Skin epidermis (tissue), 12 donors: ENCODE measurements around the gene PRSS38.
A peak's percentile ranks its signal among the peaks of the same experiment; 100 is the strongest.

Experiments used
- H3K27ac ChIP-seq, 21 experiments: fragments of 200-600 bp; sonication (generic) in 11 of 21; one replicate each; pipeline ENCODE4 v1.5.0; 2020; ENCODE audit warnings: mild to moderate bottlenecking in 3 of 21, inconsistent platforms in 2 of 21, moderate library complexity in 2 of 21
- H3K4me3 ChIP-seq, 7 experiments: fragments of 200-600 bp; sonication (generic) in 2 of 7; one replicate each; pipeline ENCODE4 v1.5.0; 2020; ENCODE audit warnings: inconsistent platforms in 2 of 7, mild to moderate bottlenecking in 2 of 7, moderate library complexity in 1 of 7

PRSS38 gene

DNA sequence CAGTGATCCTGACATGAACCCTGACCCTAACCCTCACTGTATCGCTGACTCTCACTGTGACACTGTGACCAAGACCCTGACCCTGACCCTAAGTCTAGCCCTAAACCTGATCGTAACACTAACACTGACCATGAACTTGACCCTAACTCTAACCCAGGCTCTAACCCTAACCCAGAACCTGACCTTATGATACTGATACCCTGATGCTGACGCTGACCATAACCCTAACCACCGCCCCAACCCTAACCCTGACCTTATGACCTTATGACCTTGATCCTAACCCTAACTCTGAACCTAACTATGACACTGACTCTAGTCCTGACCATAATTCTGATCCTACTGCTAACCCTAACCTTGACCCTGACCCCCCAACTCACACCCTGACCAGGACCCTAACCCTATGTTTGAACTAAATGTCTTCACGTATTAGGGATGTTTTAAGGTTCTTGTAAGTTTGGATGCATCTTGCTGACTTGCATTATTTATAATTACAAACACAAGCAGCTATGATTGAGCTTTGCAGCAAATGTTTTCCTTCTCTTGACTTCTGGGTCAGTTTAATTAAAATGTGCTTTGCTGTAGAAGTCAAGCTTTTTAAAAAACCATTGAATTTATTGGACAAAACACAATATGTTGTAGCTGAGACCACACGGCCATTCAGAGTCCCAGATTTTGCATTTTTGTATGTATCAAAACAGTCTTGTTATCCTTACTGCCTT lies 23.9 kb upstream of the PRSS38 start:
- Histone ChIP-seq H3K4me3 (no peak overlapping the region), H3K27ac (no peak overlapping the region)

GRCh38 chr1:227792216-227793078 lies 23.0 kb upstream of the PRSS38 start:
- peak overlapping the region in 2 of 21 experiments; percentile 16 to 51 for H3K27ac ChIP-seq
- no peak overlapping the region for H3K4me3 ChIP-seq

DNA sequence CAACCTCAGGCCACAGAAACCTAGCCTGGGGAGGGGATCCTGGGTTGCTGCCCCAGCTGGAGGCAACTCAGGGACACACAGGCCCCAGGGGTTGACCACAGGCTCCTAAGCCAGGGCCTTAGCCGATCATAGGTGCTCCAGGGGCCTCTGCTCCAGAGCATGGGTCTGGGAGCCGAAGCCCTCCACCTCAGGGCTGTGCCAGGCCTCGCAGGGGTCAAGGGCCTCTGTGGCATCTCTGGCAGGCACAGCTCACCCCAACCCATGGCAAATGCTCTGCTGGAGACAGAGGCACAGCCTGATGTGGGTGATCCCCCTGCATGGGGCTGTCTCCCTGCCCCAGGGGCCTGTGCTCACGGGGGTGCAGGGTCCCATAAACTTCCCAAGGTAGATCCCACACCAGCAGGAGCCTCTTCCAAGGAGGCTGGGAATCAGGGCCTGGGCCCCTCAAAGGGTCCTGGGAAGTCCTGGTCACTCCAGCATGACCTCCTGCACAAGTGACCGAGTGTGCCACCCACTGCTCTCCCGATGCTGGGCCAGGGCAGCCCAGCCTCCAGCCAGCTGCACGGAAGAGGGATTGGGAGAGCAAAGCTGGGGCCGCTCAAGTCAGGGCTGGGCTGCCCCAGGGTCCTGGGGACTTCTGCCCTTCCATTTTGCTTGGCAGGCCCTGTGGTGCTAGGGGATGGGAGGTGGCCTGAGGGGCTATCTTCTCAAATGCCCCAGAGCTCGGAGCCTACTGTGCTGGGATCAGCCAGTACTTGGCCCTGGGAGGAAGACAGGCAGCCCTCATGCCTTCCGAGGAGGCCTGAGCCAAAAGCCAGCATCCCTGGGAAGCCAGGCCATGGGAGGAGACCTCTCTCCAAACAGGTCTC lies 22.2 kb upstream of the PRSS38 start:
- peak overlapping the region in 10 of 21 experiments; percentile 16 to 67 (median 31) for H3K27ac ChIP-seq
- no peak overlapping the region for H3K4me3 ChIP-seq

GRCh38 chr1:227793948-227794816 lies 21.3 kb upstream of the PRSS38 start:
- peak overlapping the region in 13 of 21 experiments; percentile 0 to 69 (median 33) for H3K27ac ChIP-seq
- H3K4me3 ChIP-seq, result no peak overlapping the region

GRCh38 chr1:227794817-227795192 lies 20.7 kb upstream of the PRSS38 start:
- H3K4me3 ChIP-seq, result no peak overlapping the region
- peak overlapping the region in 7 of 21 experiments; percentile 0 to 69 (median 37) for H3K27ac ChIP-seq

DNA sequence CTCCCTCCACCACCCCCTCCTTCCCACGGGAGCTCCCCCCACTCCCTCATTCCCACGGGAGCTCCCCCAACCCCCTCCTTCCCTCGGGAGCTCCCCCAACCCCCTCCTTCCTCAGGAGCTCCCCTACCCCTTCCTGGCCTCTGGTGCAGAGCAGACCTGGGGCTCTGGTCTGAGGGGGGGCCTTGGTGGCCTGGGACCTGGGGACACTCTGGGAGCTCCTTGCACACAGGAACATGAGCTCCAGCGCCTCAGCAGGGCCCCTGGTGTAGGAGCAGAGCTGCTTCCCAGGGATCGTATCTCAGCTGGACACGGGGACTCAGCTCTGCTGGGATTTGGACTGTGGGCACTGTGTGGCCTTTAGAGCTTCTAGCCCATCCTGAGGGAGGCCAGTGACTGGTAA lies 19.7 kb upstream of the PRSS38 start:
- Histone ChIP-seq H3K27ac (no peak overlapping the region), H3K4me3 (no peak overlapping the region)

DNA sequence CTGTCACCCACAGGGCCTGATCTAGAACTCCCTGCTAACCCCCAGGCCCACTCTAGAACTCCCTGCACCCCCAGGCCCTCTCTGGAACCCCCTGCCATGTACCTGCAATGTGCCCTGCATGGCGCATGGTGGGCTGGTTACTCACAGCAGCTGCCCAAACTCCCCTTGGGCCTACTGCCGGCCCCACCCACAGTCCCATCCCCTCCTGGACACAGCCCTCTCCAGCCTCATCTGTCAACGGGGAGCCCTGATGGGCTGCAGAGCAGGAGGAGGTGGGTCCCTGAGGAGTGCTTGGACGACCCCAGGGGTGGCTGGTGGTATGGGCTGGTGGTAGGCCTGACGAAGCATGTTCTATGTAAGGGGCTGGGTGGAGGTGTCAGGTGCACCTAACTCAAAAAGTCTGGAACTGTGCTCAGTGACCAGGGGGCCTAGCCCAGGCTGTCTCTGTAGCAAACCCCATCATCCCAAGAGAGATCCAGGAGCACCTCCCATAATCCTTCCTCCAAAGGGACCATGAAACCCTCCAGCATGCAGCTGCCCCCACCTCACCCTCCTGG lies 19.0 kb upstream of the PRSS38 start:
- no peak overlapping the region for H3K4me3 ChIP-seq
- H3K27ac ChIP-seq, result no peak overlapping the region

- H3K27ac ChIP-seq, result no peak overlapping the region
- no peak overlapping the region for H3K4me3 ChIP-seq
Measured at GRCh38 chr1:227797144-227797543, 18.3 kb upstream of the PRSS38 start.

DNA sequence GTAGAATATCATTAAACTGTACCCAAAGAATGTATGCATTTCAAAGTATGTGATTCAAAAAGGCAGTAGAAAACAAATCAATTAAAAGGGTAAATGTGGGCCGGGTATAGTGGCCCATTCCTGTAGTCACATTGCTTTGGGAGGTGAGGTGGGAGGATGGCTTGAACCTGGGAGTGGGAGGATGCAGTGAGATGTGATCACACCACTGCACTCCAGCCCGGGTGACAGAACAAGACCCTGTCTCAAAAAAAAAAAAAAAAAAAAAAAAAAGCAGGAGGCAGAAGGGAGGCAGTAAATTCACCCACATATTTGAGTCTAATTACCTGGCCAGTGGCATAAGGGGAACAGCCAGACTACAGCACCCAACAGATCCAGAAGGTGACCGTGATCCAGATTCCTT lies 17.9 kb upstream of the PRSS38 start:
- Histone ChIP-seq H3K27ac (no peak overlapping the region), H3K4me3 (no peak overlapping the region)

- Histone ChIP-seq H3K27ac (no peak overlapping the region), H3K4me3 (no peak overlapping the region)
Measured at GRCh38 chr1:227798078-227798802, 17.2 kb upstream of the PRSS38 start.

- Histone ChIP-seq H3K4me3 (no peak overlapping the region), H3K27ac (no peak overlapping the region)
Measured at GRCh38 chr1:227799756-227800155, 15.7 kb upstream of the PRSS38 start.

- H3K4me3 ChIP-seq, result no peak overlapping the region
- no peak overlapping the region for H3K27ac ChIP-seq
Measured at GRCh38 chr1:227803933-227804332, 11.5 kb upstream of the PRSS38 start.

GRCh38 chr1:227805606-227806197 lies 9.8 kb upstream of the PRSS38 start:
- Histone ChIP-seq H3K4me3 (no peak overlapping the region), H3K27ac (peak overlapping the region in 1 of 21 experiments; percentile 32)

DNA sequence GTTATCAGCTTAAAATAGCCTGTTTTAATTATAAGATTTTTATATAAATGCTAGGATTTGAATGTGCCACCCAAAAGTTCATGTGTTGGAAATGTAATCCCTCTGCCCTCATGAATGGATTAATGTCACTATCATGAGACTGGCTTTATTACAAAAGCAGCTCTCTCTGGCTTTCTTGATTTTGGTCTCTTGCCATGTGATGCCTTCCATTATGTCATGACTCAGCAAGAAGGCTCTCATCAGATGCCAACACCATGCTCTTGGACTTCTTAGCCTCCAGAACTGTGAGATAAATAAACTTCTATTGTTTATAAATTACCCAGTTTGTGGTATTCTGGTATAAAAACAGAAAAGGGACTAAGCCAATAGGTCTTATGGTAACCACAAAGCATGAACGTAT lies 6.9 kb upstream of the PRSS38 start:
- Histone ChIP-seq H3K27ac (no peak overlapping the region), H3K4me3 (no peak overlapping the region)

DNA sequence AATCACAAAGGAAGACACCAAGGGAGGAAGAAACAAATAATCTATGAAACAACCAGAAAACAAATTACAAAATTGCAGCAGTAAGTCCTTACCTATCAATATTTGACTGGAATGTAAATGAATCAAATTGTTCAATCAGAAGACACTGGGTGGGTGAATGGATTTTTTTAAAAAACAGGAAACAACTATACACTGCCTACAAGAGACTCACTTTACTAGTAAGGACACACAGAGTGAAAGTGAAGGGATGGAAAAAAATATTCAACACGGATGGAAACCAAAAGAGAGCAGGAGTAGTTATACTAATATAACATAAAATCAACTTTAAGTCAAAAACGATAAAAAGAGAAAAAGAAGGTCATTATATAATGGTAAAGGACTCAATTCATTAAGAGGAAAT lies 6.4 kb upstream of the PRSS38 start:
- Histone ChIP-seq H3K4me3 (no peak overlapping the region), H3K27ac (no peak overlapping the region)

DNA sequence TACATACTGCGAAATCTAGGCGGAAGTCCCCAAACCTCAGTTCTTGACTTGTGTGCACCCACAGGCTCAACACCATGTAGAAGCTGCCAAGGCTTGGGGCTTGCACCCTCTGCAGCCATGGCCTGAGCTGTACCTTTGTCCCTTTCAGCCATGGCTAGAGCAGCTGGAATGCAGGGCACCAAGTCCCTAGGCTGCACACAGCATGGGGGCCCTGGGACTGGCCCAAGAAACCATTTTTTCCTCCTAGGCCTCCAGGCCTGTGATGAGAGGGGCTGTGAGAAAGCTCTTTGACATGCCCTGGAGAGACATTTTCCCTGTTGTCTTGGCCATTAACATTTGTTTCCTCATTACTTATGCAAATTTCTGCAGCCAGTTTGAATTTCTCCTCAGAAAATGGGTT lies 1.5 kb upstream of the PRSS38 start:
- no peak overlapping the region for H3K27ac ChIP-seq
- no peak overlapping the region for H3K4me3 ChIP-seq

DNA sequence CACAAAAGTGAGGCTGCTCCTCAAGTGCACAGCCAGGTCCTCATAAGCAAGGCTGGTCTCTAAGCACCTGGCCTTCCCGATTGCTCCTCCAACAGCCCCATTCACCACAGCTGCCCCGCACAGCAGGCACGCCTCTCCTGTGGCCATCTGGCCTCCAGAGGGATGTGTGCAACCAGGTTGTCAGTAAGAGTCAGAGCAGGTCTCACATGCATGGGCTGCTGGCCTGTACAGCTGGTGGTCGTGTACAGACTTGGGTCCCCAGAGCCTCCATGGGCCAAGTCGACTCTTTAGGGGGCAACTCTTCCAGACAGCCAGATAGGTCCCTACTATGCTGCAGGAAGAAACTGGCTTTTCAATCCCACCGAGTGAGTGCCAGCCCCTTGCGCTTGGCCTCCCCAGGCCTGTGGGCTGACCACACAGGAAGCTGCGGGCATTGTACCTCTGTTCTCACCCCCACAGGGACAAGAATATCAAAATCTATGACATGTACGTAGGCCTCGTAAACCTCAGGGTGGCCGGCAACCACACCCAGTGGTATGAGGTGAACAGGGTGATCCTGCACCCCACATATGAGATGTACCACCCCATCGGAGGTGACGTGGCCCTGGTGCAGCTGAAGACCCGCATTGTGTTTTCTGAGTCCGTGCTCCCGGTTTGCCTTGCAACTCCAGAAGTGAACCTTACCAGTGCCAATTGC lies 1.4 kb downstream of the PRSS38 start:
- no peak overlapping the region for H3K27ac ChIP-seq
- no peak overlapping the region for H3K4me3 ChIP-seq
